ENCODE results near the gene LHX1.

LHX1 gene

DNA sequence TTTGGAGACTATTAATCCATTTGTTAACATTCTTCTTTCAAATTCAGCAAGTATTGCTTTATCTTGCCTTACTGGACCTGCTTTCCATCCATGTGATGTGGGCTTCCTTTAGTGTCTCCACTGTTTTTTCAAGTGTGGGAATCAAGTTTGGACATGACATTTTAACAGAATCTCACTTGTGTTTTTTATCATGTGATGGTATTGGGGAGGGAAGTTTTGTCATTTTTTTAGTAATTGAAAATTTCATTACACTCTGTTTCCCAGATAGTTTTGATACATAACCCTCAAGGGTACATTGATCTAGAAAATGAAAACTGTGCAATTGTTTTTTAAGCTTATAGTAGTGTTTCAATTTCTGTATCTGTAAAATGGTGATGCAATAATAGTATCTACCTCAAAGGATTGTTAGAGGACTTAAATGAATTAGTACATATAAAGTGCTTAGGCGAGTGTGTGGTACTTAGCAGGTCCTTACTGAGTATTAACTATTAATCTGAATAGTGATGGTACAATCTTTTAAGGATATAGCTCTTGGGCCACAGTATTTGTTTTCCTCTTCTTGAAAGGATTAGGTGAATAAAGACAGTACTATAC, 38.7 kb downstream of the LHX1 start:
- no peak for FAIRE-seq

DNA sequence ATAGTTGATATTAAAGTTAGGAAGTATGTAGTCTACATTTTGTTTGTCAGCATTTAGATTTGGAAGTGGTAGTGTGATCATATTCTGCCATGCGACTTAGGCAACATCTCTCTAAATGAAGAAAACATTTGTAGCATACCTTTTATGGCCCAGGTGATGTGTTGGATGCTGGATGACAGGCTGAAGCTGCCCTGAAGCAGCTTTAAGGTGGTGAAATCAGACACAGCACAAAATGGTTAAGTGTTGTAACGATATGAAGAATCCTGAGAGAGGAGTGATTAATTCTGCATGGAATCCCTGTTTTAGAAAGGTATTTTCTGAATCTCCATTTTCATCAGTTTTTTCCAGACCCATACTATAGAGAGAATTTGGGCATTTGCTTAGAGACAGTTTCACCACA, 39.8 kb downstream of the LHX1 start:
- FAIRE-seq, result no peak

DNA sequence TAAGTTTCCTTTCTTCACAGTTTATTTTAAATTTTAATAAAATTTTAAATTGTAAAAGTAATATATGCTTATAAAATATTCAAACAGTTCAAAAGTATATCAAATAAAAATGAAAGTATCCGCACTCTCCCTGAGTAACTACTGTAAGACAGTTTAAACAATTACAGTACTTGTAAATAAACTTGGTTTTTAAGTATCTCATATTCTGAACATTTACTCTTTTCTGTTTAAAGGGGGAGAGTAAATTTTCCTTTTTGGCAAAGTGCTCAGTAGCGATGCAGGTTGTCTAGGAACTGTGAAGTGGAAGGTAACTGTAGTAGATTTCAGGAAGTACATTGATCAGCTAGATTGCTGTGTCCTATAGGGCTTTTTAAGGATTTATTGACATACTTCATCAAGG, 40.3 kb downstream of the LHX1 start:
- FAIRE-seq, result no peak

DNA sequence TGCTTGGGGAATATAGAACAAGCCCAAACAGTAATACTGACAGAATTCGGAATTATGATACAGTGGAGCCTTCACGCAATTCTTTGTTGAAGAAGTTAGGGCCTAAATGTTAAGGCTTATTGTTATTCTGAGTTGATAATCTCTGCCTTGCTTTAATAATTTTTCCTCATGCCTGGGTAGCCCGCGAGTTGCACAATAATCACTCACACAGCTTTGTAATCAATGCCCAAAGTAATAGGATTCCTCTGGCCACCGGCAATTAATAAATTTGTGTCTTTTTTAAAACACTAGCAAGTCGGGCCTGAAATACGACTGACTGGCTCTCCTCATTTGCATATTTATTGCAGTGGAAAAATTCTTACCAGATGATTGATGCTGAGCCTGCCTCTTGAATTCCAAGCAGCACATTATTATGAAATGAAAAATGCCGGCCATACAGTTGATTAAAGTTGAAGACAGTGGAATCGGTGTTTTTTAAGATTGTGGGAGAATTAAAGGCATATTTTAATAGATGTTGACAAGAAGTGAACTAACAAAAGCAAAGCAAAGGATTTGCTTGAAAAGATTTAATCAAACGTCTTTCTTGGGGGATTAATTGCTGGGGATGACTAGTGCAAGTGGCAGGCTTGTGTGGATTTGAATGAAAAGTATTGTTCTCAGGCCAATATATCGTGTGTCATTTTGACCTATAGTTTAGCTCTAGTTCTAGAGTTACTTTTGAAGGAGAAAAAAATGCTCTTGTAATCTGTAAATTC, 41.7 kb downstream of the LHX1 start:
- no peak for FAIRE-seq

DNA sequence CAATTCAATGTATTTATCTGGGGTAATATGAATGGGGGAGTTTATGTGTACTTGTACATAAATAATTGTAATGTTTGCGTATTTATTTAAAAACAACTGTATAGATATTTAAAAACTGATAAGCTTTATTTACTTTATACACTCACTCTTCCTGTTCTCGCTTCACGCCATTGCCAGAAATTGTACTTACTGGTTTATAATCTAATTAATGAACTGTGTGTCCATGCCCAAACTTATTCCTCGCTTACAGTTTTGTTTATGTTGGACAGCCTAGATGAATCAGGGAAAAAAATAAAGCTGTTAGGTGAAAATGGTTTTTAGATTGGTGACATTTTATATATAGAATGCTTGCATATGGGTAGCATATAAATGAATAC, 42.3 kb downstream of the LHX1 start:
- no peak for FAIRE-seq

DNA sequence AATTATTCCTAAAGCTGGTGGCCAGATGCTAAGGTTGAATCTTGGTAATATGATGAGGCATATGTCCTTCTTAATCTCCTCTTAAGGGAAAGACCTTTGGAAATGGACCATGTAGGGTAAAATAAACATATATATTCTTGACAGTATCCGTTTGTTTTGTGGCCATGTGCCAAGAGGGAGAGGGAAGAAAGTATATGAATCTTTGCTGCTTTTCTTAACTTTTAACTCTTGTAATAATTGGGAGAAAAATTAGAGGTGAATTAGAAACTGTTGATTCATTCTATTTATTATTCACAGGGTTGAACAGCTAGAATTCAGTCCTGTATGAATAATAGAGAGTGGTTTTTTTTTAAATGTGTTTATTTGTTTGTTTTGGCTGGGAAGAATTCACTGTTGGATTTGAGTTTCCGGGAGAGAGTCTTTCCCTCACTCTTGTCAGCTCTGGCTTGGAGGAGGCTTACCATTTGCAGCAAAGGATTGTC, 43.0 kb downstream of the LHX1 start:
- FAIRE-seq, result no peak

DNA sequence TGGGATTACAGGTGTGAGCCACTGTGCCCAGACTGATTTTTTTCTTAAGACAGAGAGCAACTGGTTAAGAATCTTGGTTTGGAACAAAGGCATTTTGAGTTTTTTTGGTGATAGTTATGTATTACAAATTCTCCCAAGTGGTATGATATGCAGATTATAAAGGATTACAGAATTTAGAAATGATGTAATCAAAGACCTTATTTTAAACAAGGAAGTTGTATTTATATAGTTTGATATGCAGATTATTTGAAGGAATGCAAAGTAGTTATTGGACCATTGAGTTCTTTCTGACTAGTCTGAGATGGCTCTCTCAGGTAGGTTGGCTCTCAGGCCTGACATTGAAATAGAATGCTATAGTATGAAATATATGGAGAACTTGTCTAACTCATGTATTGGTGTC, 46.3 kb downstream of the LHX1 start:
- FAIRE-seq, result no peak

DNA sequence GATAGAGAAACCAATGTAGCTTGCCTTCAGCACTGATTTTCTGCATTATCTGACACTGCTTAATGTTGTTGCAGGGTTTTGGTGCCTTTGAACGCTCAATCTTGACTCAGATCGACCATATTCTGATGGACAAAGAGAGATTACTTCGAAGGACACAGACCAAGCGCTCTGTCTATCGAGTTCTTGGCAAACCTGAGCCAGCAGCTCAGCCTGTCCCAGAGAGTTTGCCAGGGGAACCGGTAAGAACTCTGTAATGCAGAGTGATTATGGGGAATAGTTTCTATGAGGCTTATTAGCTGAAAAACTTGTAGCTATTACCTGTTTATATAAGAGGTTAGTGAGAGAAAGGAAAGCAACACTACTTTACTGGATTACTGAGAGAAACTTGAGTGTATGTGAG, 51.9 kb downstream of the LHX1 start:
- FAIRE-seq, result no peak

DNA sequence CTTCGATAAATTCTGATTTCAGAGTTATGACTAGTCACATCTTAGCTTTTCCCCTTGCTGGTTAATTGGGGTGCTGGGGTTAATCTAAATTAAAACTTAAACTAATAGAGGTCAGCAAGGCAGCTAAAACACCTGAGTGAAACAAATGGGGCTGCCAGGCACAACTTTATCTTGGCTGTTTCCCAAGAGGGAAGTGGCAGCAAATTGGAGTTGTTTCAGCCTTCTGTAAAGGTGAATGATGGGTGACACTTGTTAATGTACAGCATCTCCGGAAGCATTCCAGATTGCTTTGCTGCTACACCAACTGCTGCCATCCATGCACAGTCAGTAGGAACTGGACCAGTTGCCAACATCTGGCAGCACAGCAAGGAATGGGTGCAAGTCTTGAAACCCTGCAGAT, 55.4 kb downstream of the LHX1 start:
- FAIRE-seq, result no peak

DNA sequence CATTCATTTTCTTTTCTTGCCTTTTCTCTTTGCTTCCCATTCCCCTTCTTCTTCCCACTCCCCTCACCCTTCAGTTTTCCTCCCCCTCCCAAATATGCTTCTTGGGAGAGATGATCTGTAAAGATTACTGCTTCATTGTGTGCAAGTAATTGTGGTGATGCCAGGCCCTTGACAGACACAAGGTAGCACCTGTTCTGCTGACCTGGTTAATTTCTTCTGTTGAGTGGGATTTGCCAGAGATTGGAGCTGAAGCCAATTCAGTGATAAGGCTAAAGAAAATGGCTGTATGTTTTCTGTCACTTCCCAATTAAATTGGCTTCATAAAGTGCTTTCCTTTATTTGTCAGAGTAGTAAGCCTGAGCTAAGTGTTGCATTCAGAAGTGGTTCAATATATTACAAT, 56.0 kb downstream of the LHX1 start:
- FAIRE-seq, result no peak
